ENCODE results near the gene MAF.

Gene MAF

GRCh38 chr16:79571065-79571902 lies 29.3 kb downstream of the MAF start:
- no peak for TF ChIP-seq CTCF (IDR thresholded peaks at IDR 0.05; ENCODE audit: borderline replicate concordance, insufficient read depth, low read depth, low read length)
- H3K4me3 ChIP-seq (ENCODE audit: low read depth, low read length): no peak overlapping the region

GRCh38 chr16:79564671-79565107 lies 35.8 kb downstream of the MAF start:
- no peak overlapping the region for H3K4me3 ChIP-seq (ENCODE audit: low read depth, low read length)
- no peak for TF ChIP-seq CTCF (IDR thresholded peaks at IDR 0.05; ENCODE audit: borderline replicate concordance, insufficient read depth, low read depth, low read length)

GRCh38 chr16:79563921-79564320 lies 36.6 kb downstream of the MAF start:
- TF ChIP-seq CTCF (IDR thresholded peaks at IDR 0.05; ENCODE audit: borderline replicate concordance, insufficient read depth, low read depth, low read length): no peak
- no peak overlapping the region for H3K4me3 ChIP-seq (ENCODE audit: low read depth, low read length)

GRCh38 chr16:79562166-79562823 lies 38.2 kb downstream of the MAF start:
- H3K4me3 ChIP-seq (ENCODE audit: low read depth, low read length): no peak overlapping the region
- TF ChIP-seq CTCF (IDR thresholded peaks at IDR 0.05; ENCODE audit: borderline replicate concordance, insufficient read depth, low read depth, low read length): no peak

- no peak for TF ChIP-seq CTCF (IDR thresholded peaks at IDR 0.05; ENCODE audit: borderline replicate concordance, insufficient read depth, low read depth, low read length)
- H3K4me3 ChIP-seq (ENCODE audit: low read depth, low read length): no peak overlapping the region
Observed at GRCh38 chr16:79561729-79562128, 38.8 kb downstream of the MAF start.

GRCh38 chr16:79560923-79561322 lies 39.6 kb downstream of the MAF start:
- TF ChIP-seq CTCF (IDR thresholded peaks at IDR 0.05; ENCODE audit: borderline replicate concordance, insufficient read depth, low read depth, low read length): no peak

GRCh38 chr16:79560318-79560717 lies 40.2 kb downstream of the MAF start:
- TF ChIP-seq CTCF (IDR thresholded peaks at IDR 0.05; ENCODE audit: borderline replicate concordance, insufficient read depth, low read depth, low read length): no peak
- H3K4me3 ChIP-seq (ENCODE audit: low read depth, low read length): no peak overlapping the region

More at GRCh38 chr16:79560923-79561322, 39.6 kb downstream of the MAF start:
- H3K4me3 ChIP-seq (ENCODE audit: low read depth, low read length): no peak overlapping the region
